ENCODE measurements around the gene KRT36.

The KRT36 gene

DNA sequence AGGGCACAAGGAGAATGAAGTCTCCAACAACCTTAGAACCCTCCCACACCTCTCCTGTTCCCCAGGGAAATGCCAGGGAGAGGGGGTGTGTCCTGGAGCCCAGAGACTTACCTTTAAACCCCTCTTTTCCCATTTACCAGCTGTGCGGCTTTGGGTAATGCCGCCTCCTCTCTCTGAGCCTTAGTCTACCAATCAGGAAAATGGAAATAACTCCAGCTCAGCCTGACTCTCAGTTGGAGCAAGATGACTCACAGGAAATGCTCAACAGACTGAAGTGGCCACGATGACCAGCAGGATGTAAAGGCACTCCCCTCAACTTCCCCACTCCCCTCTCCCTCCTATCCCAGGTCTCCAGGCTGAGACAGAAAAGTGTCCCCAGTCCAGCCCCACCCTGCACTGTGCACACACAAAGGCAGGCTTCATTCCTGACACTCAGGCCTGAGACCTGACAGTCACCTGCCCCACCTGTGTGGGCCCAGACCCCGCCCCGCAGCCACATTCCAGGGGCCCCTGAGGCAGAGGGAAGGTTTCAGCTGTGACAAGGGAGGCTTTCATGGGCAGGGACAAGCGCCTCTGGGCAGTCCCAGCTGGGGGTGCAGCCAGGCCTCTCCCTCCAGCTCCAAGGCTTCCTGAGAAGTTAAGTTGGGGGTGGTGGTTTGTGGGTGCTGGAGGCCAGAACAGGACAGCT is 32.0 kb upstream of the KRT36 start:
- DNase-seq (ENCODE audit: low spot score) = no peak

DNA sequence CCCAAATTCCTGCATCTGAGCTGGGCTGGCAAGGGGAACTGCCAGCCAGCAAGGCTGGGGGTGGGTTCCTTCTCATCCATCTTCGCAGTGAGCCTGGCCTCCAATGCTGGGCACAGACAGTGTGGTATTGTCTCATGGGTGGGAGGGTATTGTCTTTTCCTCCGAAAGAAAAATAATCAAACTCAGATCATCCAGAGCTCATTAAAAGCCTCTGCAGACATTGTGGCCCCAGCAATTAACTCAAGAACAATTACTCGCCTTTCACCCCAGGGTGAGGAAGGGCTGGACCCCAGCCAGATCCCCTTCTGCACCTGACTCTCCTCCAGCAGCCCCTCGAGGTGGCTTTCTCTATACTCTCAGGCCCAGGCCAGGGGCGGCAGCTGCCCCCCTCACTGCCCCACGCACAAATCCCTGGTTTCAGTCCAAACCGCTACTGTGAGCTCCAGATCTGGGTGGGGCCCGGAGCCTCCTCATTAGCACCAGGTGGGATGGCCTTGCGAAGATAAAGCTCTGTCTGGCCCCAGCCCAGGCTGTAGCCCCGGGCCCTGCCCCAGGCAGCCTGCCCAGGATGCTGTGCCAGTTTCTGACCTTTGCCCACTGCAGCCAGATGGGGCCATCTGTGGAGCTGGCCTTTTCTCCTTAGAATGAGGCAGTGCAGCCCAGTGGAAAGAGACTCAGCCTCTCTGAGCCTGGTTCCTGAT is 31.3 kb upstream of the KRT36 start:
- no peak for DNase-seq (ENCODE audit: low spot score)

DNA sequence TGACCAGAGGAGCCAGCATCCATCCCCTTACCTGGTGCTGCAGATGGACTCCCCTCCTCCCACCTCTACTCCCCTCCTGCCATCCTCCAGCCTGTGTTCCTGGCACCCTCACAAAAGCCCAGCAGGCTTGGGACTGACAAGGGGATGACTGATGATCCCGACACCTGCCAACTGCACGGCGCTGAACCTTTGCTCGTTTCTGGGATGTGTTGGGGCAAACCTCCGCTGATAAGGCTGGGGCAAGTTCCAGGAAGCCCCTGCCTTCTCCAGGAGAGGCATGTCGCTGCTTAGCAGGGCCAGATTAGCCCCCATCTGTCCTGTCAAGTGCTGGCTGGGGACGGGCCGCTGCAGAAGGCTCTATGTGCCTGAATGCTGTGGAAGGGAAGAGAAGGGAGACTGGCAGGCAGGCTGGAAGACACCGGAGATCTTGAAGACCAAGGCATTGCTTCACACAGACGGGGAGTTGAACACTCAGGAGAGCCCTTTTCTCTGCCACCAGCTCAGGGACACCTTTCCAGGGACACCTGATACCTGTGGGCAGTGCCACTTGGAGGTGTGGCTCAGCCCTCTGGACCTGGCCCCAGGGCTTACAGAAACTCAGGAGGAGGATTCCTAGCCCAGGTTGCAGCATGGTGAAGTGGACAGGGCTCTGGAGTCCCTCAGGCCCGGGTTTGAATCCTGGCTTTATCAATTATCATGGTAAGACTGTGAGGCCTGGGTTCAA is 30.0 kb upstream of the KRT36 start:
- no peak for DNase-seq (ENCODE audit: low spot score)

DNA sequence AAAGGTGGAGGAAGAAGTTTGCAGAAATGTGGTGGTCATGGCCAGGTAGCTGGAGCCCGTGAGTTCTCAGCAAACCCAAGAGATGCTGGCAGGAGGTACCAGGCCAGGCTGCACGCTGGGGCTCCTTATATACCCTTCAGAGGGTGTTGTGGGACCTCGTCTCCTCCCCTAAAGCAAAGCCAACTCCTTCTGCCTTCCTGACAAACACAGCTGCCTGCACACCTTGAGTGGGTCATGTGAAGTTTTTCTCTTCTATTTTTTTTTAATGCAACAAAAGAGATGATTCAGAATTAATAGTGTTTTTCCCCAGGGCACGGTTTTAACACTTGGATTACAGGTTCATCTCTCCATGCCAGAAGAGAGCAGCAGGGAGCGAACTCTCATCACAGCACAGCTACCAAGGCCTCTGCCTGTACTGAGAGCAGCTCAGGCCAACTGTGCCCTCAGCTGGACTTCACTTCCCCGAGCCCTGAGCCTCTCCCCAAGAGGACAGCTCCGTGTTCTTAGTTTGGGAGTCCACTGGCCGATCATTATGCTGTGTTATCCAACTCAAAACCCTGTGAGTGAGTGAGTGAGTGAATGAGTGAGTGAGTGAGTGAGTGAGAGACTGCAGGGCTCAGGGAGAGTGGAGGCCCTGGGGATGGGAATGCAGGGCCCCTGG is 29.2 kb upstream of the KRT36 start, which contains the start of gene KRT15:
Gene KRT15 (minus strand): TSS at position 102 of the 661 bp plus-strand sequence. CDS start 63 bp downstream, at position 39.
- no peak for DNase-seq (ENCODE audit: low spot score)

DNA sequence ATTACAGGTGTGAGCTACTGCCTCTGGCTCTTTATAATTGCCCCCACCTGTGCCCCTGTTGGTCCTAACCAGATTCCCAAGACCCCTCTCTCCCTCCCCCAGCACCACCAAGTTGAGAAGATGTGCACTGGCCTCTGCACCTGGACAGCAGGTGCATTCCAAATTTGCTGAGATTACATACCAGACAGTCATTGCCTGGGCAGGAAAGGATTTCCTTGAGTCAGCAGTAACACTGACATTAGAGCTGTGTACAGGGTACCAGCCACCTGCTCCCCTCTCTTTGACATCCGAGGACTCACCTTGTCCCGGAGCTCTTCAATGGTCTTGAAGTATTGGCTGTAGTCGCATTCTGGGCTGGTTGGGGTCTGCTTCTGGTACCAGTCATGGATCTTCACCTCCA is 28.3 kb upstream of the KRT36 start:
- no peak for DNase-seq (ENCODE audit: low spot score)

DNA sequence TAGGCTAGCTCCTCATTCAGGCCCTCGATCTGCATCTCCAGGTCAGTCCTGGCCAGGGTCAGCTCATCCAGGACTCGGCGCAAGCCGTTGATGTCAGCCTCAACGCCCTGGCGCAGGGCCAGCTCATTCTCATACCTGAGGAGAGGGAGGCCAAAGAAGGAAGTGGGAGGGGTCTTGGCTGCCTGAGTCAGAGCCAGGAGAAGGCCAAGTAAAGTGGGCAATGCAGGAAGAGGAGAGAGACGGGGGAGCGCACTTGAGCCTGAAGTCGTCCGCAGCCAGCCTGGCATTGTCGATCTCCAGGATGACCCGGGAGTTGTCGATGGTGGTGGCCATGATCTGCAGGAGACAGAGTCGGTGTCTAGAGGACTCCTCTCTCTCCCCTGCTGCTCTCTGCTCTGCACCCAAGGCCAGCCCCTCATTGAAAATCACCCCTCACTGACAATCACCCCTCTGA is 27.1 kb upstream of the KRT36 start:
- no peak for DNase-seq (ENCODE audit: low spot score)

DNA sequence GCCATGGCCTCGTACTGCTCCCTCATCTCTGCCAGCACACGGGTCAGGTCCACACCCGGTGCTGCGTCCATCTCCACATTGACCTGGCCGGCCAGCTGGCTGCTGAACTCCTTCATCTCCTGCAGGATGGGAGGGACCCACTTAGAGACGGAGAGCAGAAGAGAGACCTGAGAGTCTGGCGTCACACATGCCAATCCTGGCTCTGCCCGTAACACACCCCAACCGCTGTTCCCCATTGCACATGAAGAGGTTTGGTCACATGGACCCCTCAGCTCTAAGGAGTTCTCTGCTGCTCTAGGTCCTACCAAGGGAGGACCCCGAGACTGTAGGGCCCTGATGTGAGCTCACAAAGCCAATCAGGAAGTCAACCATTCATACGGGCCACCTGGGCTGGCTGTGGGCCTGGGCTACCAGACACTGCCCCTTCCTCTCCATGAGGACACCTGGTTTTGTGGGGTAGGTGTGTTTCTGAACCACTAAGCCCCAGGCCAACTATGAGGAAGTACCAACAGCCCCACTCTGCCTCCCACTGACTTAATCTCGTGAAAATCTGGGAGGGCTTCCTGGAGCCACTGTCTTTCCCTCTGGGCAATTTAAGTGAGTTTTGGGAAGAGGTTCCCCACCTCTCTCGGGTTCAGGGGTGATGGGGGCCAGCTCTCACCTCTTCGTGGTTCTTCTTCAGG is 26.6 kb upstream of the KRT36 start:
- no peak for DNase-seq (ENCODE audit: low spot score)

DNA sequence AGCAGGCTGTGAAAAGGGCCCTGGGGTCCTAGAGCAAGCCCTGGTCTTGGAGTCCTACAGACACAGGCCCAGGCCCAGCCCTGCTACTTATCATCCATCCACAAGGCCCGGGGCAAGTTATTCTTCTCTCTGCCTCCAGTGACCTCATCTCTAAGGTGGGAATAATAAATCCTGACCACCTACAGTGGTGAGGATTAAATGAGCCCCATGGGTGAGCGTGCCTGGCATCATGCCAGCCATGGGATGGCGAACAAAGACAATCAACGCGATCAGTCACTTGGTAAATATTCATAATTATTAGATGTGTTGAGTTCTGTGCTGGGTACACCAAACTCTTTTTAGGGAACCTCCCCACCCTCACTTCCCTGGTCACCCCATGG is 23.4 kb upstream of the KRT36 start:
- no peak for DNase-seq (ENCODE audit: low spot score)

DNA sequence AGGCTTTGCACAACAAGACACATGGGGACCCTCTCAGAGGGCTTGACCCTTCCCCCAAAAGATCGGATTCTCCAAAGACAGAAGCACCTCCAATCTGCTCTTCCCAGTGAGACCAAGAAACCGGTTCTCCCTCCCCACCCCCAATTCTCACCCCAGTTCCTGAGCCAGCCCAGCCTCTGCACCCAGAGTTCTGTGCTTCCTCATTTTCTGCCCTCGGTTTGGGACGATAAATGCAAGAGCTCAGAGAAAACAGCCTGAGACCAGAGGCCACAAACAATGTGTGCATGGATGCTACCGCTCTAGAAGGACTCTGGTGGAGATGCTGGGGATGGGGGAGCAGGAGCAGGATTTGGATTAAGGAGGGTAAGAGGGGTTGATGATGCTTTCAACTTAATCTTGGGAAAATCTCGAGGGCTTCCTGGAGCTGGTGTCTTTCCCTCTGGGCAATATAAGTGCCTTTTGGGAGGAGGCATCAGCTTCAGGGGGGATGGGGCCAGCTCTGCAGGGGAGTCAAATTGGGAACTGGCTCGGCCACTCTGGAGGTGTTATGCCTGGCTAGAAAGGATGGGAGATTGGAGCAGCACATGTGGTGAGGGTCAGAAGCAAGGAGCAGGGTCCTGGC is 22.9 kb upstream of the KRT36 start:
- no peak for DNase-seq (ENCODE audit: low spot score)

DNA sequence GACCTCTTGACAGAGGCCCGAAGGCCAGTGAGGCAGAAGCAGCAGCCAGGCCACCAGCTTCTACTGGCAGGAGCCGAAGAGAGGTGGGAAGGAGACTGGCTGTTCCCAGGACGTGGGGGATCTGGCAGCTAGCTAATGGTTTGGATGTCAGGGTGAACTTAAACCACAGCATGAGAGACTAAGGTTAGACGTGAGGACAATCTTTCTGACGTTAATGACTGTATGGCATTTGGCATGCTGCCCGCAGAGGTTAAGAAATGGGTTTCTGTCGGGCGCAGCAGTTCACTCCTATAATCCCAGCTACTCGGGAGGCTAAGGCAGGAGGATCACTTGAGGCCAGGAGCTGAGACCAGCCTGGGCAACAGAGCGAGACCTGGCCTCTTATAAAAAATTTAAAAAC is 22.0 kb upstream of the KRT36 start:
- DNase-seq (ENCODE audit: low spot score) = no peak

DNA sequence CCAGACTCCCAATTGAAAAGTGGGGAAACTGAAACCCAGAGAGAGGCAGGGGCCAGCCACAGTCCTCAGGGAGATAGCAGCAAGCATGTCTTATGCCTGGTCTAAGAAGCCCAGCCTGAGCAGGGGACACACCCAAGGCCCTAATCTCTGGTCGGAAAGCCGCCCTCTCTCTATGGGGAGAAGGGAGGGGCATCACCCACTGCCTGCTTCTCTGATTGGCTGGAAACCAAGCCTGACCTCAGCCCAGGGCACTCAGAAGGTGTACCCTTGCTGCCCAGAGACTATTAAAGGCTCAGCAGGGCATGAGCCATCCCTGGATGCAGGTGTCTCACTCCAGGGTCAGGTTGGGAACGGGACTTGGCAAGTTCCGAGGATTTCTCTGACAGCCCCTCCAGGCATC is 21.4 kb upstream of the KRT36 start:
- peak; percentile 81 for DNase-seq (ENCODE audit: low spot score)

DNA sequence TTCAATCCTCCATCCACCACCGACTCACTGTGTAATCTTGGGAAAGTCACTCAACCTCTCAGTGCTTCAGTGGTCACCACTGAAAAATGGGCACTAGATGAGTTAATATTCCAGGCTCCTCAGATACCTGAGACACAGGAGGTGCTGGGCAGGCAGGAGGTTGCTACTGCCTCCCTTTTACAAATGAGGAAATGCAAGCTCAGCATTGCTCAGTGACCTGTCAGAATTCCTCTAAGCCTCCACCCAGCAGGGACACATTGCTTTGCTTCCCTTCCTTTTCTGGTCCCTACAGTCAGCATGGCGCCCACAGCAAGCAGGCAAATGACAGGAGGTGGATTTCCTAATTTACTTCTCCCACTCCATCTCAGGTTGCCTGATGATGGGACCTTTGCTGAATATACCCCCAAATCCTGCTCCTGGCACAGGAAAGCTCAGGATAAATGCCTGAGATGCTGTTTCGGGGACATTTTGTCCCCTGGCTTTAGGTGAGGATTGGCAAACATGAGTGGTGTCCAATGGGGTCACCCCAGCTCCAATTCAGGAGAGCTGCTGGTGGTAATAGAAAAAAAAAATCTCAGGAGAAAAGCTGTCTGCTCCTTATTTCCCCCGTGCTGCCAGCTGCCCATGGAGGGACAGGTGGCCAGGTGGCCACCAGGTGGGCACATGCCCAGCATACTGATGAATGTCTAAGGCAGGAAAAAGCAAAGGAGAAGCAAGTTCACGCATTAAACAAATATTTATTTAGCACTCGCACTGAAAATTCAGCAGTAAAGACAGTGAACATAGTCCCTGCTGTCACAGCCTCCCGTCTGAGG is 20.7 kb upstream of the KRT36 start:
- peak; percentile 22 for DNase-seq (ENCODE audit: low spot score)

DNA sequence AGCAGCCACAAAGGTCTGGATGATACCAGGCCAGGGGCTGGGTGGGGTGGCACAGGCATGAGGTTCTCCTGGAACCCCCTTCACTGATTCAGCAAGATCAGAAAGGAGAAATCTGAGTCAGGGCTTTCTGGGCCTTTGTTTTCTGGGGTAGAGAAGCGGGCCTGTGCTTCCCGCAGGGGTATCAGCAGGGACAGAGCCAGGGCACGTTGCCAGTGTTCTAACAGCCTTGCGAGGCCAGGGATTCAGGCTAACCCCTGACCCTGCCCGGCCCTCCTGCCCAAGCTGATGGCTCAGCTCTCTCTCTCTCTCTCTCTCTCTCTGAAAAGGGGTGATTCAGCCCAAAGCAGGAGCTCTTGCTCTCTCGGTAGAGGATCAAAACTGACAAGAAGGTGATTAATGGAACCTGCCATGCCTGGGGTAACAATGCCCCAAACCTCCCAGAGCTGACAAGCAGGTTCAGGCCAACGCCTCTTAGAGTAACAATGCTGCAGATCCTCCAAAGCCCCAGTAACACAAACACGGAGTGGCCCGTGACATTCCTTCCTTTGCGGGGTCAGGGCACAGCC is 17.7 kb upstream of the KRT36 start:
- no peak for DNase-seq (ENCODE audit: low spot score)

DNA sequence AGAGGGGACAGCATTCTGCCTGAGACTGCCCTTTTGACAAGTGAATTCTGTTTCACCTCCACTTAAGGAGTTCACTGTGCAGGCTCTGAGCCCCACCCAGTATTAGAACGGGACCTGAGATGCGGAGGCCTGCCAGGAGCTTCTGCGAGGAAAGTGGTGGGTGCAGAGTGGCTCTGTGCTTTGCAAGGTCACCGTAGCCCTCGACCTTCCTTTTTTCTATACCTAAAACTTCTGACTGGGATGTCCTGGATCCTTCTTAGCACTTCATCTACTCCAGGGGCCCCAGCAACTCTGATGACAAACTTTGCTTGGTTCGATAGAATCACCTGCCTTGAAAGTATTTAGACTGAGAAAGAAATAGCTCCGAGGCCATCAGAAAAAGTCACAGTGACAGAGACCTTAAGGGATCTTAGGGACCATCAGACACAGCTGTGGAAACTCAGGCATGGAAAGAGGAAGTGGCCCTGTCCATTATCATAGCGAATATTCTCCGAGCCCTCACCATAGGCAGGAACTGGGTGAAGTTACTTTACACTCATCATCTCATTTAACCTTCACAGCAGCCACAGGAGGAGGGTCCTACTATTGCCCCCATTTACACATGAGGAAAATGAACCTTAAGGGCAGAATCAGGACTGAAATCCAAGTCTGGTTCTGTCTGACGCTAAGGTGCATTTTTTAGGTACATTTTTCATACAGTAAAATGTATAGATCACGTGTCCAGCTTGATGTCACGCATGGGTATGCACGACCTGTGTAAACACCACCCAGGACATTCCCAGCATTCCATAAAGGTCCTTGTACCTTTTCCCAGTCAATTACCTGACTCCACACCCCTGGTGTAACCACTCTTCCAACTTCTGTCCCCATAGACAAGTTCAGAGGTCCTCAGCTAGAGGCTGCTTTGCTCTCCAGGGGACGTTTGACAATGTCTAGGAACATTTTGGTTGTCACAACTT is 16.4 kb upstream of the KRT36 start:
- DNase-seq (ENCODE audit: low spot score) = no peak

DNA sequence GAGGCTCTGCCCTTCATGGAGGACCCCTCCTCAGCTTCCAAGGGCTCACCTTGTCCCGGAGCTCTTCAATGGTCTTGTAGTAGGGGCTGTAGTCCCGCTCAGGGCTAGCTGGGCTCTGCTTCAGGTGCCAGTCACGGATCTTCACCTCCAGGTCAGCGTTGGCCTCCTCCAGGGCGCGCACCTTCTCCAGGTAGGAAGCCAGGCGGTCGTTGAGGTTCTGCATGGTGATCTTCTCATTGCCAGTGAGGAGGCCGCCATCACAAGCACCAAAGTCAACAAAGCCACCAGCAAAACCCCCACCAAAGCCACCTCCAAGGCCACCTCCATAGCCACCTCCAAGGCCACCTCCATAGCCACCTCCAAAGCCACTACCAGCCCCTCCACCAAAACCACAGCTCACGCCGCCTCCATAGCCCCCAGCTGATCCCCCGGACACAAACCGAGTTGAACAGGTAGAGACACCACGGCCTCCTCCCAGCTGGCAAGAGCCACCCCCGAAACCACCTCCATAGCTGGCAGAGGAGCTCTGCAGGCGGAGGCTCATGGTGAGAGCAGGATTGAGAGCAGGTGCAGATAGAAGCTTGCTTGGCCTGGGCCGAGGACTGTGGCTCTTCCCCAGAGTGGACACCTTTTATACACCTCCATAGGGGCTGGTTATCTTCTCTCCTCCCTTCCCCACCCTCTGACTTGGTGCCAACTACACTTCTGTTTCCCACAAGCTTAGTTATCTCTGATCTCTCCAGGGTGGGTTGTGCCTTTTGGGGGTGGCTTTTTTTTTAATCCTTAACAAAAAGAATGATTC is 15.5 kb upstream of the KRT36 start, which contains the start of gene KRT13:
Gene KRT13 (minus strand): TSS at position 606 of the 802 bp plus-strand sequence. CDS start 62 bp downstream, at position 544.
- DNase-seq (ENCODE audit: low spot score) = peak; percentile 13

DNA sequence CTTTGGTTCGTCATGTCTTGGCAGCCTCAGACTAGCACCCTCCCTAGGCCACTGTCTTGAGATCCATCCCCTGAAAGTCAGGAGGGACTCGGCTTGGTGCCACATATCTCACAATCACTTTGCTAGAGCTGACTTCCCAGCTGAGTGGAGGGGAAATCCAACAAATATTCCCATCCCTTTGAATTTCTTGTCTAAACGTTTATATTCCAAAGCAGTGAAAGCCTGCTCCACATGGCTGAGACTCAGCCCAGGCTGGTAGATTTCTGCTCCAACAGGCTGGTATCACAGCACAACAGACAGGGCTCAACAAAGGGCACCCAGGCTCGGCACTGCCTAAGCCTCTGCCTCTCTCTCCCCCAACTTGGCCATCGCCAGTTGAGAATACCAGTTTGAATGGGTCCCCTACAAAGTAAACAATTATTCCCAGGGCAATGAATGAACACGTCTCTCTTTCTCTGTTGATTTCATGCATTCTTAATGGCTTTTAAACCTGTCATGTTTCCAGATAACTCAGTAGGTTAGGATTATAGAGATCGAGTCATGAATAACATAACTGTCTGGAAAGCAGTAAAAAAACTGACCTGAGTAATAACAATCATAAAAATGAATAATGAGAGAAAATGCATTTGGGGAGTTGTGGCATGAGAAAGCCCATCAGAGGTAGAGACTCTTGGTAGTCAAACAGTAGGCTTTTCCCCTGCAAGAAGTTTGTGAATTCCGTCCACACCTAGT is 14.7 kb upstream of the KRT36 start:
- no peak for DNase-seq (ENCODE audit: low spot score)

DNA sequence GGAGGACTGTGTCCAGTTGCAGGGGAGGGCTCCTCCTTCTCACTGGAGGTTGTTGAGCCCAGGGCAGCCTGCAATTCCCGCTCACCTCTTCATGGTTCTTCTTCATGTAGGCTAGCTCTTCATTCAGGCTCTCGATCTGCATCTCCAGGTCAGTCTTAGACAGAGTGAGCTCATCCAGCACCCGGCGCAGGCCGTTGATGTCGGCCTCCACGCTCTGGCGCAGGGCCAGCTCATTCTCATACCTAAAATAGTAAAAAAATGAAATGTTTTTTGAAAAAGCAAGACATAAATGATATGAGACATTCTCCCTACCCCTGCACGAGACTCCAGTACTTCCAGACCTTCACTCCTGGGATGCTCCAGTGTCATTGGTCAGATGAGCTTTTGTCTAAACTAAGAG is 13.5 kb upstream of the KRT36 start:
- no peak for DNase-seq (ENCODE audit: low spot score)
